Suppressor macrophage (primary cell): ENCODE measurements around the gene KIAA0513.
"Not testable (repeated sequence)": the region's sequence is repeated elsewhere in the genome, so short reads cannot be mapped to it uniquely, and the experiment has no call there.

ENCODE experiments used
- DNase-seq, 4 experiments: peaks; one replicate each; pipeline ENCODE4 v3.0.0-alpha.2; 2020 to 2022

Gene KIAA0513

DNA sequence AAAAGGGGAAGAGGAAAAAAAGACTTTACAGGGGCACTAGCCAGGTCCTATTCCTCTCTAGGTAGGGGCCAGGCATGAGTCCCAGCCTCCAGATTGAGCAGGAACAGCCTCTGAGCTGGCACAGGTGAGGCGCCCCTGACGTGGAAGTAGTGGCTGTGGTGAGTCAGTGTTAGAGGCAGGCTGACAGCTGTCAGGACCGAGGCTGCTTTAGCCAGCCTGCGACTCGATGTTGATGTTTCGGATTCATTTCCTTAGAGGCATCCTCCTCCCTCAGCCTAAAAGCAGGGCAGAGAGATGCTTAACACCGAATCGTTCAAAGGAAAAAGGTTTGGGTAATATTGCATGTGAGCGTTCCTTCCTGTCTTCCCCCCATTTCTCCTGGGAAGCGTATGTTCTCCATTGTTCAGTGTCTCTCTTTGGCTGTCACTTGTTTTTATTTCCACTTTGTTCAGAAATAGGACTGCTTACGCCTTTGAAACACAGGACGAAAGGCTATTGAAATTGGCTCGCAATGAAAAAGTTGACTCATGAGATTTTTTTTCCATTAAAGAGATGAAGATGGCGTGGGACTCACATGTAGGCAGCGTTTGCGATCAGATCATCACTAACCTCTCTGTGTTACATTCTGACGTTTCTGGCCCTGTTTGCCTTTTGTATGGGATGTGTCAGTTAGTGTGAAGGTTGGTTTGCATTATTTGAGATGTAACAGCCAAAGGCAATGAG lies 1.3 kb downstream of the KIAA0513 start:
- no peak for DNase-seq

DNA sequence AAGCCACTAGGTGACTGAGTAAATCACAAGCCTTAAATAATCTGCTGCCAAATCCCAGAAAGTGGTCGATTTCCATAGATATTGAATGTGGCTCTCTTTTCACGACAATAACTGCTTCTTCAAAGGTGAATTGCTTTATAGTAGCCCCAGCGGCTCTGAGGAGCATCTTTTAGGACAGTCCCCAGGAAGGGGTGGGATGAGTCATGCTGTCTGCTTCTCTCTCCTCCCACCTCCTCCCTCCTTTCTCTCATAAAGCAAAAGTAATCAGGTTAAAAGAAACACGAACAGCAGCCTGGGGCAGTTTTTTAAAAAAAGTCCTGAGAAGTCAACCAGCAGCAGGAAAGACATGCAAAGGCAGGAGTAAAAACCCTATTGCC lies 1.8 kb downstream of the KIAA0513 start:
- DNase-seq = peak in 2 of 4 experiments; percentile 39 to 41

DNA sequence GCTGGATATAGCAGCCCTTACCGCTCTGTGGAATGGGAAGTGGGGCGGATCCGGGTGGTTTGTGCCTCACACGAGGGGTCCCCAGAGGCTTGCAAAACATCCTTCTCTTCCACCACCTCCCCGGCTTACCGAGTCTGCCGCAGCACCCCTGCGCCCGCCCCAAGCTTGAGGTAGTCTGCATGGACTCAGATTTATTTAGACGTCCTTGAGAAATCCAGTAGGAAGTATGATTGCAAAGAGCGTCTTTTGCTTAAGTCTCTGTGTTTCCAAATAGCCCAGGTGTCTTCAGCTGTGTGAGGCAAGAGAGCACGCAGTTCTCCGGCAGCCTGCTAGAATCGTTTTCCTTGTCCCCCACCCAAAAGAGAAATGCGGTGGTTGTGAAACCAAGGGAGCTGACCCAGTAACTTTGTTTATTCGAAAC lies 2.4 kb downstream of the KIAA0513 start:
- peak in 1 of 4 experiments; percentile 20 for DNase-seq

DNA sequence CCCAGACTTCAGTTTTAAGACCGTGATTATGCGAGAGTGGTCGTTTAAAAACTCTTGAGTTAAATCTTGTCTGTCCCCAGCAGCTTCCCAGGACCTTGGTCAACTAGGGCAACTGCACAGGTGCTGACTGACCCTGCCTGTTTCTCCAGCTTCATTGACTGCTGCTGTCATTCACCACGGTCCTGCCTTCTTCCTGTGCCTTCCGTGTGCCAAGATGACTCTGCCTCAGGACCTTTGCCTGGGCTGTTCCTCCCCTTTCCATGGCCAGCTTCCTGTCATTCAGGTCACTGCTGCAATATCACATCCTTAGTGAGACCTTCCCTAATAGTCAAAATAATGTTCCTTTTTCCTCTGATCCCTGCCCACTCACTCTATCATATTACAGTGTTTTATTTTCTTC lies 3.9 kb downstream of the KIAA0513 start:
- DNase-seq = no peak

DNA sequence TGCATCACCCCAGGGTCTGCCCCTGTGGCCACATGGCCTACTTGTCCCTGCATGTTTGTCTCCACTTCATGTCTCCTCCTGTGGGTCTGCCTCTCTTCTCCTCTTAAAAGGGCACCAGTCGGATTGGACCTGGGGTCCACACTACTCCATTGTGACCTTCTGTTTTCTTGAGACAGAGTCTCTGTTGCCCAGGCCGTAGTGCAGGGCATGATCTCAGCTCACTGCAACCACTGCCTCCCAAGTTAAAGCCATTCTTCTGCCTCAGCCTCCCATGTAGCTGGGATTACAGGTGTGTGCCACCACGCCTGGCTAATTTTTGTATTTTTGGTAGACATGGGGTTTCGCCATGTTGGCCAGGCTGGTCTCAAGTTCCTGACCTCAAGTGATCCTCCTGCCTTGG lies 4.6 kb downstream of the KIAA0513 start:
- DNase-seq = not testable (repeated sequence)

DNA sequence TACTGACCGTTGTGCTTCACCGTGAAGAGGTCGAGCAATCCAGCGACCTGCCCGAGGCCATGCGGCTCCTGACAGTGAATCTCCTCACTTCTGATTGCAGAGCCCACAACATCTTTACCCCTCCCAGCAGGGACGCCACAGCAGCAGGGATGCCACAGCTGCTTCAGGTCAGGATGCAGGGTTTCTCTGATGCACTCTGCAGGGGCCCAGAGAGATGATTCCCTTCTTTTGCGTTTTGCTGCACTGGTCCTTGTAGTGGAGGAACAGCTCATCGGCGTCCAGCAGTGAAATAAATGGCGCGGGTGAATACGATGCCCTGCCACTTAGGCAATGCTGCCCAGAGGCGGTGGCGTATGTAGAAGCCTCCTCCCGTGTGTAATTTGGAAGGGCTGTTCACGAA lies 5.6 kb downstream of the KIAA0513 start:
- no peak for DNase-seq

DNA sequence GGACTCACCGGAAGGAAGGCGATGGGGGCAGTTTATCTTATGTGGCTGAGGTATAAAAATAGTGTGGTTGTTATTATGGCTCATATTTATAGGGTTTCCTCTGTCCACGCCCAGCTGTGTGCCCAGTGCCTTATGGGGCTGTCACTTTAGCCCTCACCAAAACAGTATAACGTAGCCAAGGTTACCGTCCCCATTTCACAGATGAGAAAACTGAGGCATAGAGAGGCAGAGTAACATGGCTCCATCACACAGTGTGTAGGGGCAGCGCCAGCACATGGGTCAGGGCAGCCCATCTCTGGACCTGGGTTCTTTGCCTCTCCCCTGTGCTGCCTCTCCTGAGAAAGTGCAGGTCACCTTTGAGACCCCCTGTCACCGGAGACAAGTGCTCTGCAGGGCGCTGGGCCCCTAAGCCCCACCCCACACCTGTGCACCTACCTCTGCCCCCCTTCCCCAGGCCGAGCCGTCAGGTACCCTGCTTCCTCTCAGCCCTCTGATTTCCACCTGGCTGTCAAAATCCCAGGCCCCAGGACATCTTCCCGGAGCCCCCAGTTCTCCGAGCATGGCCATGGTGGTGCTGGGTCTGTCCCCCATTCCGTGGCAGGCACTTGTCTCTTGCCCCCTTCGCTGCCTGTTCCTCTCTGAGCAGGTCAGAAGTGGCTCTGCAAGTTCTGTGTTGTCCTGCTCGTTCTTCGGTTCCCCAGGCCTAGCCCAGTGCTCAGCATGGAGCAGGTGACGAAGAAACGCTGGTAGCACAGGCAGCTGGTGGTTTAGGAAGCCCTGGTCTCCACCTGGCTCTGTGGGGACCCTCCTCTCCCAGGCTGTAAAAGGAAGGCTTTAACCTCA lies 7.2 kb downstream of the KIAA0513 start:
- DNase-seq = no peak

DNA sequence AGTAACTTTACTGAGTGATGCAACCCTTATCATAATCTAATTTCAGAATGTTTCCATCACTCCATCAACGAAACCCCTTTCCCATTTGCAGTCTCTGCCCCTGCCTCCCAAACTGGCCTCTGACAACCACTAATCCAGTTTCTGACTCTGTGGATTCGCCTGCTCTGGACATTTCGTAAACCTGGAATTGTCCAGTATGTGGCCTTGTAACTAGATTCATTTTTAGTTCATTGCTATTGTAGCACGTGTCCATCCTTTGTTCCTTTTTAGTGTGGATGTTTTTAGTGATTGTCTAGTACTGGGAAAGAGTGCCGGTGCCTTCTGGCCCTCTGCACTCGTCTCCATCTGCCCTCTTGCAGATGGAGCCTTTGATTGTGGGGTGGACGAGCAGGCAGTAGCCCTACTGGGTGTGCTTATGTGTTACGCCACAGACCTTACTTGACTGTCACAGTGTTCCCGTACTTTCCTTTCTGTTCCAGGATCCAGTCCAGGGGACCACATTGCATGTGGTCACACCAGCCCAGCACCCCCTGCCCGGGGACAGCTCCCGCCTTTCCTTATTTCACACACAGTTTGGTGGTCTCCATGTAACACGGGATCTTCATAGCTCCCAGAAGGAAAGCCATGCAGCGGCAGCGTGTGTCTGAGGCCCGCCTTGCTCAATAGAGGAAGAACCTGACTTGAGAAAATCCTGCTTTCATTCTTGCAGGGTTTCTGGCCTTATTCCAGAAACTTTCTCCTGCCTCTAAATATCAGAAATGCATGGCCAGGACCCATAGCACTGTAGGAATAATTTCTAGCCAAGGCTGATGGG lies 8.8 kb downstream of the KIAA0513 start:
- peak; percentile 41 to 76 (median 64) for DNase-seq

DNA sequence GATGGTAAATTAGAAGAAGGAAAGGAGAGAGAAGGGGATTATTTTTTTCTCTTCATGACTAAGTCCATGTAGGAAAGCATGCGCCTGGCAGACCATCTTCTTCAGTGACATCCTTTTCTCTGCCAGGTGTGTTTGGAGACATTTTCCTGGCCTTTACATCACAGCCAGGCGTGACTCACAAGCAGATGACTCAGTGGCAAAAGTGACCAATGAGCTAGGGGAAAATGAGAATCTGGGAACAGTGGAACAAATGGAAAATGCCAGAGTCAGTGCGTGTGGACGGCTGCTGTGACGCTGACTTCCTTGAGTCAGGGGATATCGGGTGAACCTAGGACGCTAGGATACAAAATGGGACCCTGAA lies 9.4 kb downstream of the KIAA0513 start:
- DNase-seq = no peak

DNA sequence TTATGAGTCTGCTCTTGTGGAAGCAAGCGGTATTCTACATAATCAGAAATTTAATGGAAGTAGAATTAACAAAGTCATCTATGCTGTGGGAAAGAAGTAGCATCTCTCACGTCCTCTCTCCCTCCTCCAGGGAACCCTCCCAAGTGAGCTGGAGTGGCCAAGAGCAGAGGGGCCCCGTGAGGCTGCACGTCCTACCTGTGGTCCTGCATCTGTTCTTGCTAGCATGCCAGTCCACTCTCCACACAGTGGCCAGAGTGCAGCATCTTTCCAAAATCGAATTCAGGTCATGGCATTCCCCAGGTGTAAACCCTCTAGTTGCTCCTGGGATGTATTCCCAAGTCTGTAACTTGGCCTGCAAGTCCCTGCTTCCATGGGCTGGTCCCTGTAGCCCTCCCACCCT lies 10.1 kb downstream of the KIAA0513 start:
- DNase-seq = no peak

DNA sequence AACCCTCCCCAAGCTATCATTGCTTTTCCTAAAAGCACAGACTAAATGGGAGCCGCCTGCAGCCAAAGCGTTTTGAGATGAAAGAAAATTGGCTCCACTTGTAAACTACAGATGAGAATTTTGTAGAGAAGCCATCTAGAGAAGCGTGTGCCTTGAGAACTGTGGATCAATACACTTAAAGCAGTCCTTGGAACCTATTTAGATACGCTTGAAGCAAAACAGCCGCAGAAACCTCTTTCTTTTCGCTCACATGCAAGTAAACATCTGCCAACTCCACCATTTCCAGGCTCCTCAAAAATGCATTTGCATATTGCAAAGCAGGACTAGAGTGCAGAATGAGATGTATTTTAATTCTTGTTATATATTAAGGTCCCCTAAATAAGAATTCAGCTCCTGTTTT lies 13.1 kb downstream of the KIAA0513 start:
- no peak for DNase-seq

DNA sequence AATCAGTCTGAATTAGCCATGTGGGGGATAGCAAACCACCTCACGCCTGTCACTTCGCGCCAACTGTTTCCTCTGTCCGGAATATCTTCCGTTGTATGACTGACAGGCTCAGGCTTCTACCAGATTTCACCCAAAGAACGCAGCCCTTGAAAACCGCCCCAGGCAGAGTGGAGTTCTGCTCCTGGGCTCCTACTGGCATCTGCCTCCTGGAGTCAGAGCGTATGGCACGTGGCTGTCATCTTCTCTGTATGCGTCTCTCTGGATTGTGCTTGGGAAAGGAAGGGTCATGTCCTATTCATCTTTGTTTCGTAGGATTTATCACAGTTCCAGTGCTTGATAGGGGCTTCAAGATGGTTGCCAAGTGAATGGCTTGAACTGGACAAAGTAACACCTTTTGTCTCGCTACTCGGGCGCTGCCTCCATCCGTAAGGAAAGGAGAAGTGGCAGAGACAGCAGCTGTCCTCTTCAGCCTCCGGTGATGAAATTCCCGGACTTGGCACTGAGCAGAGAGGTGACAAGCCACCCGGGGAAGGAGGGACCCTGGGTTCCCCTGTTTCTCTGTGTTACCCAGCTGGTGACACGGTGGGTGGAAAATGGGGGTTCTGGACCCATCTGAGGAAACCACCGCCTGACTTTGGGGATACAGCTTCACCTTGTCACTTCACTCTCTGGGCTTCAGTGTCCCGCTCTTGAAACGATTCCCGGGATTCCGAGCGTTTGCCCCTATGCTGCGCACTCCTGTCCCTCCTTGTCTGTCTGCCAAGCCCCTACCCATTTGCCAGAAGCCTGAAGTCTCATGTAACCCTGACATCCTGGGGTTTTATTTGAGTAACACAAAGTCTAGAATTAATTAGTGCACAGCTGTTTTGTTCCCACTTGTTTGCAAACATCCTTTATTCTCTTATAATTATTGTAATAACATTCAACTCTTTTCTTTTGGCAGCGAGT lies 13.9 kb downstream of the KIAA0513 start:
- DNase-seq = peak in 1 of 4 experiments; percentile 56

DNA sequence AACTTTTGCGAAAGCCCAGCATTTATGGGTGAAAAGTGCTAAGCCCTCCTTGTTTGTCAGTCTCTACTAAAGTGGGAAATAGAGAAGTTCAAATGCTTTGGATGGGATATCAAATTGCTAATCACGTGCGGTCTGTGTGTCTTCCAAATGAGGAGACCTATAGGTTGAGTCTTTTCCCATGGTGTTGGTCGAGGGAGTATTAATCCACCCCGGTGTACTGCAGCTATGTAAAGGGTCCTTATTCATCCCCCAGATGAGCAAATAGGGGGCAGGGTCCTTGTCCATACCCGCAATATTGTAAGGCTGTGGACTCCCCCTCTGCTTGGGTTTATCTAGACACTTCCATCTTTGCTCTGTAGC lies 14.6 kb downstream of the KIAA0513 start:
- DNase-seq = no peak

DNA sequence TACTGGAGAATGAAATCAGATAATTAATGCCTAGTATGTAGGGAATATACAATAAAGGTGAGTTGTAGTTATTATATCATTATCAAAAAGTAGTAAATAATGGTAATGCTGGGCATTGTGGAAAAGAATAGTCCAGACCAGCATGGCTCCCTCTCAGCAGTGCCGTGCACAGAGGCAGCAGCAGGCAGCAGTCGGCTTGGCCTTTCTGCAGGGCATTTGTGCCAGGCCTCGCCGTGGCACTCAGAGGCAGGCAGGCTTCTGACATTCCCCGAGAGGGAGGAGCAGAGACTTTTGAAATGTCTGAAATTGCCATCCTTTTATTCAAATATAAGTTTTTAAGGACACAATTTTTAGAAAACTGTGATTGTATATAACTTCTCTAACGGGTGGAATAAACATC lies 15.0 kb downstream of the KIAA0513 start:
- no peak for DNase-seq

DNA sequence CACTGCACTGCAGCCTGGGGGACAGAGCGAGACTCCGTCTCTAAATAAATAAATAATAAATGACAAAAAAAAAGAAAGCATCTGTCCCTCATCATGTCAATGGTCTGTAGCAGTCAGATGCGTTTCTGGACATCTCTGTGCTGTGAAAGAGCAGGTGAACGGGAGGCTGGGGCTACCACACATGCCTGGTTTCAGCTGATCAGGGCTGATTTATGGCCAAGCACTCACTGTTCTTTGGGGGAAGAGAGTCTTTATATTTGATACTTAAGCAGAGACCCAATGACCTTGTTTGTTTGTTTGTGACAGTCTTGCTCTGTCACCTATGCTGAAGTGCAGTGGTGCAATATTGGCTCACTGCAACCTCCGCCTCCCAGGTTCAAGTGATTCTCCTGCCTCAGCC lies 17.5 kb downstream of the KIAA0513 start:
- DNase-seq = no peak

DNA sequence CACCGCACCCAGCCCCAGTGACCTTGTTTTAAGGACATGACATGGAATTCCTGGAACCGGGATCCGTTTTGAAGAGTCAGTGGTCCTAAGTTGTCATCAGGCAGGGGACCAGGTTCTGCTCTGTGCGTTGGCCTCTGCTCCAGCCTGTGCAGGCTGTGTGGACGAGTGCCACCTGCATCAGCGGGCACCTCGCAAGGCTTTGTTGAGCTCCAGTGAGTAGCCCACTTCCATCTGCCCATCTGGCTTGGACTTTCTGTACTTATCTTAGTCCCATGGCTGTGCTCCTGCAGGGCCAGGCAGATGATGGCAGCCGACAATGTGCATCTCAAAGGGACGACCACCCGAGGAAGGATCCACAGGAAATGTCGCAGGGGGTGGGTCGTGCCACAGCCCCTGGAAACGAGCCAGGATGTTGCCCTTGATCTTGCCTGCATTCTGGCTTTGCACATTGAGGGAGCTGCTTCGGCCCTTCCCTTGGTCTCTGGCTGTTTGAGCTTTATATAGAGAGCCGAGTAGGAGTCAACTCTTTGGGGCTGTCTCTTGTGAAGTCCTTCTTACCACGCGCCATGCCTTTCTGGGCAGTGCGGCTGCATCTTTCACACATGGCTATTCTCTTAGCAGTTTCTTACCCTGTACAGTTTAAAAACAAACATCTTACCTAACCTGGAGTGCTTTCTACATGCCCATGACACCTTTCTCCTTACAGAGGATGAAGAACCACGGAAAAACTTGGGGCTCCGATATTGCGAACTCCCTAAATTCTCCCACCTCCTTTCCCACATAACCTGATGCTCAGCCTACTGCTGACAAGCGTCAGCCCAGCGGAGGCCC lies 18.3 kb downstream of the KIAA0513 start:
- no peak for DNase-seq

DNA sequence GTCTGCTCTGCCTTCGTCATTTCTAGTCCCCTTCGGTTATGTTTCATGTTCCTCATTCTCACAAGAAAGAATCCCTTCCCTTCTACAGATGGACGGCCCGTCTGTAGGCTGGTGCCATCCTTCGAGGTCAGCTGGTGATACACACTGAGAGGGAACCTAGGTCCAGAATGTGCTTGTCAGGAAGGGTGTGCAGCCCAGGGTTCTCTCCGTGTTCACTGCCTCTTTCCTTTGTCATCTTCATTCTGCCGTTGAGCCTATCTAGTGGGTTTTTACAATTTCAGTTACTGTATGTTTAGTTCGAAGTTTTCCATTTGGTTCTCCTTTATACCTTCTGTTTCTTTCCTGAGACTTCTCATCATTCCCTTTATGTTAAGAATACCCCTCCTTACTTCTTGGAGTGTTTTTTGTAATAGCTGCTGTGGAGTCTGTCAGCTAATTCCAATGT lies 18.9 kb downstream of the KIAA0513 start:
- peak; percentile 82 to 91 (median 88) for DNase-seq

DNA sequence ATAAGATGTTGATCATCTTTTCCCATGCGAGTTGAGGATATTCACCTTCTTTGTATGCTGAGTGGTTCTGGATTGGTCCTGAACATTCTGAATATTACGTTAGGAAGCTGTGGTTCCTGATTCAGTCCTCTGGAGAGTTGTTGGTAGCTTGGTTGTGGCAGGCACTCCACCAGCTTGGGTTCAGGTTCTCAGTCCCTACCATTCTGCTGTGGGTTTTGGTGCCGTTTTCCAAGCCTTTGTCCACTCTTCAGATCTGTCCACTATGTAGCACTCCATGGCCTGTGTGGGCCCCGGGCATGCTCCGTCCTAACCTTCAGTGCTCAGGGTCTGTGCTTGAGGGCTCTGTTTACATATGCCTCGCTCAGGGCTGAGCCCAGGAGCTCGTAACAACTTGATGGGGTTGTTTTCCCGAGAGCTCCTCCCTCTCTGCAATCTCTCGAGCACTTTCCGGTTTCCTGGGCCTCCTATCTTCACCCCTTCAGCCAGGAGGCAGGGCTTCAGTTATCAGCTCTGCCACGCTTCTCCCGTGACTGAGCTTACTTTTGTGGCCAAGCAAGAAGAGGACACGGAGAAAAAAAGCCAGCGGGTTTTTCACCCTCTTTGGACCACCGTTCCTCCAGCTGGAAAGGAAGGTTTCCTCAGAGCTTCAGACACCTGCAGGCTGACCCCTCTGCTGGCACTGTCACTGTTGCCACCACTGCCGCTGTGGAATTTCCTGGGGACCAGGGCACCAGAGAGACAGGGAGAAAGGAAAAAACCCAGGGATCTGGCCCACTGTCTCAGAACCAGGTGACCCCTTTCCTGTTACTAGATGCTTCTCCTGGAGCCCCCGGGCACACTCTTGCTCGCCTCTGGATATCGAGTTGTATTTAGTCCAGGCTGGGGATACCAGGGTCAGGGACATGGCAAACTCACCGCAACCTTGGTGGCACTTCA lies 19.6 kb downstream of the KIAA0513 start:
- no peak for DNase-seq

DNA sequence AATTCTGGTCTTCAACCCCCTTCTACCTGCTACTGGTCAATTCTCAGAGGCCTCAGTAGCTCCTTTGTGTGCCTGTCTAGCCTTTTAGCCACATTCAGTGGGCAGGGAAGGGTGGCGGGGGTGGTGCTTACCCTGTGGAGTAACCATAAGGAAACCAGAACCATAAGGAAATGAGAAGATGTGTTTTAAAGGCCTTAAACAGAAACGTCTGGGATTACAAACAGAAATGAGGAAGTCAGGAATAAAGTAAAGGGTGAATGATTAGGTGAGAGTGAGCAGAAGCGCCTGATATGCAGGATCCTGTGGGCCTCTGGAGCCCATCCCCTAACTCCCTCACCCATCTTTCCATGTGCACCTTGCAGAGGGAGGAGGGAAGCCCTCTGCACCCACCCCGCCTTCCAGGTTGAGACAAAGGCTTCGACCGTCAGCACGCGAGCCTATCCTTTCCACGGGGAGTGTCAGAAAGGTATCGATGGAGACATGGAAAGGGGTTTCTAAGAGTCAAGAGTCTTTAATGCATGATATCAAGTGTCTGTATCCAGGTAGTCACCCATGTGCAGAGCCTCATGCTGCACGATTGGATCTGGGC lies 20.4 kb downstream of the KIAA0513 start:
- DNase-seq = peak; percentile 58 to 84 (median 79)
